ENCODE results near the gene ARHGEF7.

DNA sequence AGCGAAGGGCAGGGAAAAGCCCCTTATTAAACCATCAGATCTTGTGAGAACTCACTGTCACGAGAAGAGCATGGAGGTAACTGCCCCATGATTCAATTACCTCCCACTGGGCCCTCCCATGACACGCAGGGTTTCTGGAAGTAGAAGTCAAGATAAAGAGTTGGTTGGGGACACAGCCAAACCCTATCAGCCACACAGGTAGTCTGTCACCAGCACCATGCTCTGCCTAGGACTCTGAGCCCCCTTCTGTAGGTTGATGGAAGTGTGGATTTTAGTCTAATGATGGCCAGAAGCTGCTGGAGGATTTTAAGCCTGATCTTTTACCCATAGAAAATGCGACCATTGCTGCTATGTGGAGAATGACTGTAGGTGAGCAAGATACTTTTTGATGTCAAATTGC, 60.8 kb downstream of the ARHGEF7 start:
- TF ChIP-seq GATA2 (IDR thresholded peaks at IDR 0.05; ENCODE audit: low read depth, low read length) = no peak
- no peak for TF ChIP-seq GATA3 (IDR thresholded peaks at IDR 0.05; ENCODE audit: low read depth, low read length)

All from SH-SY5Y (cell line).